KMS-11 (cell line): ENCODE data around the gene CACNA2D2.

Source experiments
- H2AFZ ChIP-seq: fragments of 200-600 bp; sonication (generic); 2 replicates; pipeline ENCODE4 v1.6.1; 2016; ENCODE audit warnings: antibody characterized with exemption, mixed run types, low read depth
- H3K27ac ChIP-seq: fragments of 200-600 bp; sonication (generic); 2 replicates; pipeline ENCODE4 v1.6.1; 2016; ENCODE audit warnings: mild to moderate bottlenecking, mixed run types
- H3K27me3 ChIP-seq: fragments of 200-600 bp; sonication (generic); 2 replicates; pipeline ENCODE4 v1.6.1; 2017; ENCODE audit warnings: mild to moderate bottlenecking, low read depth, mixed run types, moderate library complexity; ENCODE audit not compliant: insufficient read depth
- H3K36me3 ChIP-seq: fragments of 200-600 bp; sonication (generic); 2 replicates; pipeline ENCODE4 v1.6.1; 2017; ENCODE audit warnings: mild to moderate bottlenecking, mixed run types; ENCODE audit not compliant: insufficient read depth
- H3K4me1 ChIP-seq: fragments of 200-600 bp; sonication (generic); 2 replicates; pipeline ENCODE4 v1.6.1; 2016; ENCODE audit warnings: mild to moderate bottlenecking, low read depth, mixed run types; ENCODE audit not compliant: poor library complexity, severe bottlenecking
- H3K4me2 ChIP-seq: fragments of 200-600 bp; sonication (generic); 2 replicates; pipeline ENCODE4 v1.7.0; 2016; ENCODE audit warnings: mild to moderate bottlenecking, mixed run types
- H3K4me3 ChIP-seq: fragments of 200-600 bp; sonication (generic); IDR thresholded peaks from 2 replicates; pipeline ENCODE4 v1.6.1; 2017; ENCODE audit warnings: low read depth, low read length, mixed read lengths; ENCODE audit not compliant: insufficient read depth
- H3K79me2 ChIP-seq: fragments of 200-600 bp; sonication (generic); 2 replicates; pipeline ENCODE4 v1.6.1; 2016; ENCODE audit warnings: low read depth, mixed run types; ENCODE audit not compliant: insufficient read depth
- H3K9ac ChIP-seq: fragments of 200-600 bp; sonication (generic); 2 replicates; pipeline ENCODE4 v1.6.1; 2016; ENCODE audit warnings: mild to moderate bottlenecking, mixed run types
- H4K20me1 ChIP-seq: fragments of 200-600 bp; sonication (generic); 2 replicates; pipeline ENCODE4 v1.6.1; 2016; ENCODE audit warnings: mild to moderate bottlenecking, mixed run types; ENCODE audit not compliant: insufficient read depth
- TF ChIP-seq, protein P1 (sequence below): fragments of 200-600 bp; sonication (generic); conservative IDR thresholded peaks from 2 replicates; pipeline ENCODE4 v1.6.1; 2017; ENCODE audit warnings: low read depth, mild to moderate bottlenecking, antibody characterized with exemption, low read length, moderate library complexity, mixed read lengths

The CACNA2D2 gene

DNA sequence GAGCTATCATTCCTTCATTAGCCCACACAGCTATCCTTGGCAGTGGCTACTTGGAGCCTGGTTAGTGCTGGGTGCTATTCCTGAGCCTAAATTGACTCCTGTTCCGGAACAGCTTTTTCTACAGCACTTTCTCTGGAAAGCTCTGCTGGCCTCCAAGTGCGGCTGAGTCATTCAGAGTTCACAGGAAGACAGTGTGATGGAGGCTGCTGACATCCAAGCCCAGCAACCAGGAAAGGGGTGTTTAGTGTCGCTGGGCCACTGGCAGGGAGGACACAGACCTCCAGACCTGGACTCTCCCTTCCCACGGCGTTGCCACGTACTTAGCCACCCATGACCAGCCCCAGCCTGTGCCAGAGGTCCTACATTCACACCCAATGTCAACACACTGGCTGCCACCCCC is 28.7 kb downstream of the CACNA2D2 start:
- H3K27me3 ChIP-seq: no peaks in the 10 kb centered on the region
- no peak overlapping the region for H3K4me3 ChIP-seq
- no peak overlapping the region for H3K4me2 ChIP-seq
- H3K9ac ChIP-seq: no peak overlapping the region
- no peaks in the 10 kb centered on the region for H4K20me1 ChIP-seq
- no peaks in the 10 kb centered on the region for H3K36me3 ChIP-seq
- H3K4me1 ChIP-seq: peaks cover 25% of the 10 kb centered on the region
- TF ChIP-seq, protein P1, sequence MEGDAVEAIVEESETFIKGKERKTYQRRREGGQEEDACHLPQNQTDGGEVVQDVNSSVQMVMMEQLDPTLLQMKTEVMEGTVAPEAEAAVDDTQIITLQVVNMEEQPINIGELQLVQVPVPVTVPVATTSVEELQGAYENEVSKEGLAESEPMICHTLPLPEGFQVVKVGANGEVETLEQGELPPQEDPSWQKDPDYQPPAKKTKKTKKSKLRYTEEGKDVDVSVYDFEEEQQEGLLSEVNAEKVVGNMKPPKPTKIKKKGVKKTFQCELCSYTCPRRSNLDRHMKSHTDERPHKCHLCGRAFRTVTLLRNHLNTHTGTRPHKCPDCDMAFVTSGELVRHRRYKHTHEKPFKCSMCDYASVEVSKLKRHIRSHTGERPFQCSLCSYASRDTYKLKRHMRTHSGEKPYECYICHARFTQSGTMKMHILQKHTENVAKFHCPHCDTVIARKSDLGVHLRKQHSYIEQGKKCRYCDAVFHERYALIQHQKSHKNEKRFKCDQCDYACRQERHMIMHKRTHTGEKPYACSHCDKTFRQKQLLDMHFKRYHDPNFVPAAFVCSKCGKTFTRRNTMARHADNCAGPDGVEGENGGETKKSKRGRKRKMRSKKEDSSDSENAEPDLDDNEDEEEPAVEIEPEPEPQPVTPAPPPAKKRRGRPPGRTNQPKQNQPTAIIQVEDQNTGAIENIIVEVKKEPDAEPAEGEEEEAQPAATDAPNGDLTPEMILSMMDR: no peak
- no peak overlapping the region for H3K27ac ChIP-seq
- no peaks in the 10 kb centered on the region for H3K79me2 ChIP-seq
- no peak overlapping the region for H2AFZ ChIP-seq

DNA sequence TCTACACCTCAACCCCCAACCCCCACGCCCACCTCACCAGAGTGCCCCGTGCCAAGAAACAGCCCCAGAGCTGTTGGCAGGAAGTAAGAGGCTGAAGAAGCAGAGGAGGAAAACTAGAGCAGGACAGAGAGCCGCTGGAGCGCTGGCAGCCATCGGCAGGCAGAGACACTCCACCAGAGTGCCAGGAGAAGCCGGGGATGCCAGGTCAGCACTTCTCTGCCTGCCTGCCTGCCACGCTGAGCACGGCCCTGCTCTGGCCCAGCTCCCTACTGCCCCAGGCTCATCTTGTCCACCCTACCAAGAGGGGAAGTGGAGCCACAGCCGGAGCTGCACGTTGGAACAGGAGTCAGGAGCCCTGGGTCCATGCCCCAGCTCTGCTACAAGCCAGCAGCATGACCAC is 29.7 kb downstream of the CACNA2D2 start:
- H4K20me1 ChIP-seq: no peaks in the 10 kb centered on the region
- TF ChIP-seq, protein P1: no peak

DNA sequence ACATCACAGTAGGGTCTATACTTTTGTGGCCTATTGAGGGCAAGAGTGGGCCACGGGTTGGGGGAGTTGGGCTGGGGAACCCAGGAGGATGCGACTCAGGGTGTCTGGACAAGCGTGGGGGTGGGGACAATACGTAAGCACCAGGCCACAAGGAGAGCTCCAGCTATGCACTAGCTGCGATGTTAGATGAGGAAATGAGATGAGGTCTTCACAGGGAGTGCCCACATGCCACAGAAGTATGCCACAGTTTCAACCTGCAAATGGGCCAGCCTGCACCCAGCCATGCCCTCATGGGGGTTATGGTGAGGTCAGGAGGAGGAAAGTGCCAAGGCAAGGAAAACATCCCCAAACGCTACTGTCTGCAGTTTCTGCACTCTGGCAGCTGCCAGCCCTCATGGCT is 30.5 kb downstream of the CACNA2D2 start:
- Histone ChIP-seq H3K27ac (no peak overlapping the region), H3K79me2 (no peaks in the 10 kb centered on the region), H3K4me3 (no peak overlapping the region), H3K9ac (no peak overlapping the region), H3K4me1 (peaks cover 25% of the 10 kb centered on the region), H4K20me1 (no peaks in the 10 kb centered on the region), H3K4me2 (peak overlapping the region; percentile 31; the same call in 1 of the 2 replicates), H3K27me3 (no peaks in the 10 kb centered on the region), H2AFZ (no peak overlapping the region), H3K36me3 (no peaks in the 10 kb centered on the region)
- TF ChIP-seq, protein P1: no peak

More for the DNA sequence above, 29.7 kb downstream of the CACNA2D2 start:
- H3K79me2 ChIP-seq: no peaks in the 10 kb centered on the region
- no peak overlapping the region for H3K4me2 ChIP-seq
- peaks cover 25% of the 10 kb centered on the region for H3K4me1 ChIP-seq
- no peaks in the 10 kb centered on the region for H3K27me3 ChIP-seq
- H2AFZ ChIP-seq: no peak overlapping the region
- H3K27ac ChIP-seq: no peak overlapping the region
- H3K36me3 ChIP-seq: no peaks in the 10 kb centered on the region
- H3K4me3 ChIP-seq: no peak overlapping the region
- H3K9ac ChIP-seq: no peak overlapping the region

- peaks cover 25% of the 10 kb centered on the region for H3K4me1 ChIP-seq
- H3K4me2 ChIP-seq: no peak overlapping the region
- H3K36me3 ChIP-seq: no peaks in the 10 kb centered on the region
- TF ChIP-seq, protein P1: no peak
- H3K9ac ChIP-seq: no peak overlapping the region
- H4K20me1 ChIP-seq: no peaks in the 10 kb centered on the region
- no peak overlapping the region for H2AFZ ChIP-seq
- H3K27ac ChIP-seq: no peak overlapping the region
- H3K27me3 ChIP-seq: no peaks in the 10 kb centered on the region
- no peaks in the 10 kb centered on the region for H3K79me2 ChIP-seq
- H3K4me3 ChIP-seq: no peak overlapping the region
Measured at GRCh38 chr3:50470658-50471057, 32.8 kb downstream of the CACNA2D2 start.
